ENCODE measurements around the gene ANKRD17. TPM values are rescaled to one million over a fixed set of nuclear protein-coding genes. Genes with fewer than 3 reads are reported as not detected.

The ANKRD17 gene
- total RNA-seq, 1 experiment from 2014 or later = 62.1 TPM

DNA sequence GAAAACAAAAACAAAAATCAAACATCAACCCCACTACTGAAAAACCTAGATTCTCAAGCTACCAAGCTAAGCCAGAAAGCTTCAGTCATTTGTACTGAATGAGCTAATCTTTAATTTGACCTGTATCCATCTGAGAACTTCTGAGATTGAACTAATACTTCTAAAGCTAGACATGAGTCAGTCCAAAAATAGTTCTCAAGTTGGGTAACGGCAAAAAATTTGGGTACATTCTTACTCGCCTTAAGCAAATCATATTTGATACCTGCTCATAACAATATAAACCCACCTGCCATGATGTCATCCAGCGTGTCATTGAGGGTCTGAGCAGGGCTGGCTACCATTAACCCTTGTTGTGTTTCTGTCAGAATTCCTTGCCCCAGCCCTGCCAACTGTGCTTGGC, 119.4 kb downstream of the ANKRD17 start:
- POLR2A ChIA-PET = no interaction called here
- H3K27ac ChIP-seq (ENCODE audit: low read depth, low read length) = no peak overlapping the region
- peaks cover 81% of the 10 kb centered on the region for H3K79me2 ChIP-seq (ENCODE audit: insufficient read depth, low read length)
- intact Hi-C loops (cut with micrococcal nuclease) = no loop called here
- H3K36me3 ChIP-seq (ENCODE audit: control insufficient read depth in 1 of 2, insufficient read depth in 2 of 2, low read length in 2 of 2) = peaks cover 41 to 51% of the 10 kb centered on the region in 2 experiments
- H3K27me3 ChIP-seq (ENCODE audit: insufficient read depth, low read length) = no peaks in the 10 kb centered on the region
- RAD21 ChIA-PET (ENCODE audit: low non-redundant PET in 1 of 2, low total read pairs in 2 of 2, uncharacterized antibody in 2 of 2, unreplicated experiment in 2 of 2) = no interaction called here
- no peak for TF ChIP-seq RAD21 (IDR thresholded peaks at IDR 0.05; ENCODE audit: low read depth)
- no peak for TF ChIP-seq TCF7L2 (IDR thresholded peaks at IDR 0.05; ENCODE audit: borderline replicate concordance, extremely low read depth, insufficient read depth, insufficient read length)
- TF ChIP-seq, protein P1, sequence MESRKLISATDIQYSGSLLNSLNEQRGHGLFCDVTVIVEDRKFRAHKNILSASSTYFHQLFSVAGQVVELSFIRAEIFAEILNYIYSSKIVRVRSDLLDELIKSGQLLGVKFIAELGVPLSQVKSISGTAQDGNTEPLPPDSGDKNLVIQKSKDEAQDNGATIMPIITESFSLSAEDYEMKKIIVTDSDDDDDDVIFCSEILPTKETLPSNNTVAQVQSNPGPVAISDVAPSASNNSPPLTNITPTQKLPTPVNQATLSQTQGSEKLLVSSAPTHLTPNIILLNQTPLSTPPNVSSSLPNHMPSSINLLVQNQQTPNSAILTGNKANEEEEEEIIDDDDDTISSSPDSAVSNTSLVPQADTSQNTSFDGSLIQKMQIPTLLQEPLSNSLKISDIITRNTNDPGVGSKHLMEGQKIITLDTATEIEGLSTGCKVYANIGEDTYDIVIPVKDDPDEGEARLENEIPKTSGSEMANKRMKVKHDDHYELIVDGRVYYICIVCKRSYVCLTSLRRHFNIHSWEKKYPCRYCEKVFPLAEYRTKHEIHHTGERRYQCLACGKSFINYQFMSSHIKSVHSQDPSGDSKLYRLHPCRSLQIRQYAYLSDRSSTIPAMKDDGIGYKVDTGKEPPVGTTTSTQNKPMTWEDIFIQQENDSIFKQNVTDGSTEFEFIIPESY (IDR thresholded peaks at IDR 0.05; ENCODE audit: extremely low read depth, insufficient replicate concordance, low read length) = no peak
- TF ChIP-seq YY1 (IDR thresholded peaks at IDR 0.05; ENCODE audit: extremely low read depth, insufficient replicate concordance, low read depth, low read length) = no peak
- no peak overlapping the region for H3K4me2 ChIP-seq (ENCODE audit: low read length)
- no peaks in the 10 kb centered on the region for H3K9me2 ChIP-seq (ENCODE audit: insufficient read depth)
- CTCF ChIA-PET = no interaction called here
- no peak overlapping the region for H3K9ac ChIP-seq (ENCODE audit: low read length)
- H3K9me3 ChIP-seq (ENCODE audit: control insufficient read depth in 1 of 2, insufficient read depth in 1 of 2, low read depth in 1 of 2, low read length in 2 of 2) = no peaks in the 10 kb centered on the region
- no peak overlapping the region for H2AFZ ChIP-seq (ENCODE audit: low read depth, low read length, poor library complexity, severe bottlenecking)
- peaks cover 6% of the 10 kb centered on the region; the same call in 1 of the 2 replicates for H4K20me1 ChIP-seq (ENCODE audit: insufficient read depth)
- no TSS peak for BruUV-seq (replicated peaks)
- ATAC-seq (no peak), DNase-seq (ENCODE audit: low read depth, low spot score) (no peak)
- no peak overlapping the region for H3K4me3 ChIP-seq (replicated peaks in 1 of 2; ENCODE audit: low read depth in 1 of 2, low read length in 2 of 2)
- H3K4me1 ChIP-seq (ENCODE audit: control insufficient read depth in 1 of 2, insufficient read depth in 2 of 2, low read length in 2 of 2) = no peaks in the 10 kb centered on the region

DNA sequence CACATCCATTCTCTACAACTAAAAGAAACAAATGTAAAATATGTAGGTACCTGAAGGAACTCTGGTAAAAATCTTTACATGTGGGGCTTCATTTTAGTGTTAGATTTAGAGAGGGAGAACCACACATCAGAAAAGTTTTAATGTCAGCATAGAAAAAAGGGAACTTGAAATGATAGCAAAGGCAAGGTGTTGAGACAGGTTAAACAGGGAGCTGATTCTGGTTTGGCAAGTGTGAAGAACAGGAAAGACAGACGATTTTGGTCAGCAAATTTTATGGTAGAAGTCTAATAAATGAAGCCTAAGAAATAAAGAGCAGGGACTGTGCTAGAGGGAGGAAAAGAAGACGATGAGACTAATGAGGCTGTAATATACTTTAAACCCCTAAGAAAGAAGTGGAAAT, 121.5 kb downstream of the ANKRD17 start:
- TF ChIP-seq EGR1 (IDR thresholded peaks at IDR 0.05; ENCODE audit: low read depth) (no peak), CBX3 (IDR thresholded peaks at IDR 0.05; ENCODE audit: low read depth) (no peak), RAD21 (IDR thresholded peaks at IDR 0.05; ENCODE audit: low read depth) (no peak), SRF (IDR thresholded peaks at IDR 0.05; ENCODE audit: low read depth) (no peak), JUND (IDR thresholded peaks at IDR 0.05) (no peak)
- TF ChIP-seq, protein P2, sequence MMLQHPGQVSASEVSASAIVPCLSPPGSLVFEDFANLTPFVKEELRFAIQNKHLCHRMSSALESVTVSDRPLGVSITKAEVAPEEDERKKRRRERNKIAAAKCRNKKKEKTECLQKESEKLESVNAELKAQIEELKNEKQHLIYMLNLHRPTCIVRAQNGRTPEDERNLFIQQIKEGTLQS (IDR thresholded peaks at IDR 0.05) = no peak
- TF ChIP-seq, protein P3, sequence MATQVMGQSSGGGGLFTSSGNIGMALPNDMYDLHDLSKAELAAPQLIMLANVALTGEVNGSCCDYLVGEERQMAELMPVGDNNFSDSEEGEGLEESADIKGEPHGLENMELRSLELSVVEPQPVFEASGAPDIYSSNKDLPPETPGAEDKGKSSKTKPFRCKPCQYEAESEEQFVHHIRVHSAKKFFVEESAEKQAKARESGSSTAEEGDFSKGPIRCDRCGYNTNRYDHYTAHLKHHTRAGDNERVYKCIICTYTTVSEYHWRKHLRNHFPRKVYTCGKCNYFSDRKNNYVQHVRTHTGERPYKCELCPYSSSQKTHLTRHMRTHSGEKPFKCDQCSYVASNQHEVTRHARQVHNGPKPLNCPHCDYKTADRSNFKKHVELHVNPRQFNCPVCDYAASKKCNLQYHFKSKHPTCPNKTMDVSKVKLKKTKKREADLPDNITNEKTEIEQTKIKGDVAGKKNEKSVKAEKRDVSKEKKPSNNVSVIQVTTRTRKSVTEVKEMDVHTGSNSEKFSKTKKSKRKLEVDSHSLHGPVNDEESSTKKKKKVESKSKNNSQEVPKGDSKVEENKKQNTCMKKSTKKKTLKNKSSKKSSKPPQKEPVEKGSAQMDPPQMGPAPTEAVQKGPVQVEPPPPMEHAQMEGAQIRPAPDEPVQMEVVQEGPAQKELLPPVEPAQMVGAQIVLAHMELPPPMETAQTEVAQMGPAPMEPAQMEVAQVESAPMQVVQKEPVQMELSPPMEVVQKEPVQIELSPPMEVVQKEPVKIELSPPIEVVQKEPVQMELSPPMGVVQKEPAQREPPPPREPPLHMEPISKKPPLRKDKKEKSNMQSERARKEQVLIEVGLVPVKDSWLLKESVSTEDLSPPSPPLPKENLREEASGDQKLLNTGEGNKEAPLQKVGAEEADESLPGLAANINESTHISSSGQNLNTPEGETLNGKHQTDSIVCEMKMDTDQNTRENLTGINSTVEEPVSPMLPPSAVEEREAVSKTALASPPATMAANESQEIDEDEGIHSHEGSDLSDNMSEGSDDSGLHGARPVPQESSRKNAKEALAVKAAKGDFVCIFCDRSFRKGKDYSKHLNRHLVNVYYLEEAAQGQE (IDR thresholded peaks at IDR 0.05; ENCODE audit: low read depth) = no peak
- no peak overlapping the region for H3K4me2 ChIP-seq (ENCODE audit: low read length)
- BruUV-seq (replicated peaks) = no TSS peak
- no peak overlapping the region for H3K9ac ChIP-seq (ENCODE audit: low read length)
- ChIA-PET POLR2A (no interaction called here), CTCF (no interaction called here), RAD21 (ENCODE audit: low non-redundant PET in 1 of 2, low total read pairs in 2 of 2, uncharacterized antibody in 2 of 2, unreplicated experiment in 2 of 2) (no interaction called here)
- H3K27me3 ChIP-seq (ENCODE audit: insufficient read depth, low read length) = no peaks in the 10 kb centered on the region
- DNase-seq (ENCODE audit: low read depth, low spot score) (no peak), ATAC-seq (no peak)
- peaks cover 83% of the 10 kb centered on the region for H3K79me2 ChIP-seq (ENCODE audit: insufficient read depth, low read length)
- no peak overlapping the region for H2AFZ ChIP-seq (ENCODE audit: low read depth, low read length, poor library complexity, severe bottlenecking)
- H3K4me3 ChIP-seq (replicated peaks in 1 of 2; ENCODE audit: low read depth in 1 of 2, low read length in 2 of 2) = no peak overlapping the region
- H3K27ac ChIP-seq (ENCODE audit: low read depth, low read length) = no peak overlapping the region
- H3K4me1 ChIP-seq (ENCODE audit: control insufficient read depth in 1 of 2, insufficient read depth in 2 of 2, low read length in 2 of 2) = no peaks in the 10 kb centered on the region
- H3K9me2 ChIP-seq (ENCODE audit: insufficient read depth) = no peaks in the 10 kb centered on the region
- intact Hi-C loops (cut with micrococcal nuclease) = no loop called here
- 0 out of 2 replicates have a peak, but pooled peaks cover 6% of the 10 kb centered on the region for H4K20me1 ChIP-seq (ENCODE audit: insufficient read depth)
- H3K36me3 ChIP-seq (ENCODE audit: control insufficient read depth in 1 of 2, insufficient read depth in 2 of 2, low read length in 2 of 2) = peaks cover 34 to 41% of the 10 kb centered on the region in 2 experiments; a peak in 3 of 4 replicates
- no peaks in the 10 kb centered on the region for H3K9me3 ChIP-seq (ENCODE audit: control insufficient read depth in 1 of 2, insufficient read depth in 1 of 2, low read depth in 1 of 2, low read length in 2 of 2)
